Activated CD8-positive, alpha-beta T cell treated with anti-CD3 and anti-CD28 coated beads for 36 hours (primary cell): ENCODE measurements around the gene DROSHA. TPM values are rescaled to one million over a fixed set of nuclear protein-coding genes. Genes with fewer than 3 reads are reported as not detected.
"Not testable (repeated sequence)": the region's sequence is repeated elsewhere in the genome, so short reads cannot be mapped to it uniquely, and the experiment has no call there.

Source experiments
- ATAC-seq: fragments of 200-7000 bp; cut with Tn5 transposase; one replicate; pipeline ENCODE4 v1.10.0; 2021; ENCODE audit warnings: mild to moderate bottlenecking, moderate library complexity
- CTCF ChIA-PET: fragments of 350-600 bp; sonication (Branson Sonifier 250); formaldehyde crosslinking; loops from one replicate; lab custom pipeline; 2021; ENCODE audit warnings: antibody characterized with exemption; lab: Charles Lee
- POLR2A ChIA-PET: fragments of 350-600 bp; sonication (Branson Sonifier 250); formaldehyde crosslinking; loops from one replicate; lab custom pipeline; 2021; ENCODE audit warnings: antibody characterized with exemption; lab: Charles Lee
- DNase-seq: peaks from one replicate; pipeline ENCODE4 v3.0.0-alpha.2; 2020
- H3K27ac Mint-ChIP-seq: one replicate; pipeline ENCODE4 v1.8.0; 2021; ENCODE audit warnings: mild to moderate bottlenecking, mixed read lengths
- H3K27me3 Mint-ChIP-seq: one replicate; pipeline ENCODE4 v1.8.0; 2021; ENCODE audit warnings: mixed read lengths
- H3K36me3 Mint-ChIP-seq: one replicate; pipeline ENCODE4 v1.8.0; 2021; ENCODE audit warnings: low read depth, mixed read lengths
- H3K4me1 Mint-ChIP-seq: one replicate; pipeline ENCODE4 v1.8.0; 2021; ENCODE audit warnings: low read depth, mixed read lengths
- H3K4me3 Mint-ChIP-seq: one replicate; pipeline ENCODE4 v1.8.0; 2021; ENCODE audit warnings: mild to moderate bottlenecking, moderate library complexity, mixed read lengths
- H3K9me3 Mint-ChIP-seq: one replicate; pipeline ENCODE4 v1.8.0; 2021; ENCODE audit warnings: mixed read lengths
- intact Hi-C: fragments of 100-400 bp; cut with micrococcal nuclease; formaldehyde crosslinking; loops from one replicate; pipeline ENCODE4 v1.10.0; 2022
- total RNA-seq, 2 experiments: library from RNA; stranded (reverse); gene quantifications; one replicate each; pipeline ENCODE4 v1.2.3, GENCODE V29; 2021
- TF ChIP-seq, protein P1 (sequence below): fragments of 200-600 bp; IDR thresholded peaks from one replicate; pipeline ENCODE4 v1.8.0; 2022; ENCODE audit warnings: antibody characterized with exemption, mild to moderate bottlenecking

The DROSHA gene
- total RNA-seq, 2 experiments from 2014 or later = 57.8 to 61.0 TPM

DNA sequence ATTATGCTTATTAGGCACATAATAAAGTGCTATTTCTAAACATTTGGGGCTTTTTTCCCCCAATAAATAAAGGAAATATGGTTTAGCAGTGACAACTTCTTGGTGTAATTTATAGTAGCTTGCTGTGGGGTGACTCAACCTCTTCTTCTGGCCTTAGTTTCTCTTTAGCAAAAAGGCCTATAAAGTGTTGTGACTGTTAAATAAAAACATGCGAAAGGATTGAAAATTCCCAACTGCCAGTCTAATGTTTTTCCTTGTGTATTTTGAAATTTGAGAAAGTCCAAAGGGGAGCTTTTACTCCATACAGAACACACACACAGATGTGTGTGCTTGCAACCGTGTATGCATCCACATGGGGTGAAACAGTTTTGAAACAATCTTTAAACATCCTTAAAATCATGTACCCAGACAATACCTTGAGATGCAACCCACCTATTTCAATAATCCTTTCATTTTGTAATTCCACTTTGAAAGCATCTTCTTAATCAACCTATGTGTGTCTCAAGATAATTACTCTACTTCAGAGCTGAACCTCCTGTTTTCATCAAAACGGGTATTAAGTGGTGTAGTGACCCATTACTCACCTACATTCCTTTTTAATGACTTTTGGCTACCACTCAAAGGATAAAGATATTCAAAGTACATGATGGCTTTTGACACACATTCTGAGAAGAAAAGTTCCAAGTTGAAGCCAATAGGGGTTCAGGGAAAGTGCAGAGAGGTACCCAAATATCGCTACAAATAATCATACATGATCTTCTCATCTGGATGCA lies 123.8 kb downstream of the DROSHA start:
- no peak overlapping the region for H3K4me3 Mint-ChIP-seq
- TF ChIP-seq, protein P1, sequence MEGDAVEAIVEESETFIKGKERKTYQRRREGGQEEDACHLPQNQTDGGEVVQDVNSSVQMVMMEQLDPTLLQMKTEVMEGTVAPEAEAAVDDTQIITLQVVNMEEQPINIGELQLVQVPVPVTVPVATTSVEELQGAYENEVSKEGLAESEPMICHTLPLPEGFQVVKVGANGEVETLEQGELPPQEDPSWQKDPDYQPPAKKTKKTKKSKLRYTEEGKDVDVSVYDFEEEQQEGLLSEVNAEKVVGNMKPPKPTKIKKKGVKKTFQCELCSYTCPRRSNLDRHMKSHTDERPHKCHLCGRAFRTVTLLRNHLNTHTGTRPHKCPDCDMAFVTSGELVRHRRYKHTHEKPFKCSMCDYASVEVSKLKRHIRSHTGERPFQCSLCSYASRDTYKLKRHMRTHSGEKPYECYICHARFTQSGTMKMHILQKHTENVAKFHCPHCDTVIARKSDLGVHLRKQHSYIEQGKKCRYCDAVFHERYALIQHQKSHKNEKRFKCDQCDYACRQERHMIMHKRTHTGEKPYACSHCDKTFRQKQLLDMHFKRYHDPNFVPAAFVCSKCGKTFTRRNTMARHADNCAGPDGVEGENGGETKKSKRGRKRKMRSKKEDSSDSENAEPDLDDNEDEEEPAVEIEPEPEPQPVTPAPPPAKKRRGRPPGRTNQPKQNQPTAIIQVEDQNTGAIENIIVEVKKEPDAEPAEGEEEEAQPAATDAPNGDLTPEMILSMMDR = no peak
- peaks cover 51% of the 10 kb centered on the region for H3K36me3 Mint-ChIP-seq
- no peaks in the 10 kb centered on the region for H3K27me3 Mint-ChIP-seq
- DNase-seq (no peak), ATAC-seq (no peak)
- no peak overlapping the region for H3K27ac Mint-ChIP-seq
- no peaks in the 10 kb centered on the region for H3K9me3 Mint-ChIP-seq
- intact Hi-C loops = no loop called here
- no peaks in the 10 kb centered on the region for H3K4me1 Mint-ChIP-seq
- POLR2A ChIA-PET = no interaction called here
- CTCF ChIA-PET = no interaction called here

DNA sequence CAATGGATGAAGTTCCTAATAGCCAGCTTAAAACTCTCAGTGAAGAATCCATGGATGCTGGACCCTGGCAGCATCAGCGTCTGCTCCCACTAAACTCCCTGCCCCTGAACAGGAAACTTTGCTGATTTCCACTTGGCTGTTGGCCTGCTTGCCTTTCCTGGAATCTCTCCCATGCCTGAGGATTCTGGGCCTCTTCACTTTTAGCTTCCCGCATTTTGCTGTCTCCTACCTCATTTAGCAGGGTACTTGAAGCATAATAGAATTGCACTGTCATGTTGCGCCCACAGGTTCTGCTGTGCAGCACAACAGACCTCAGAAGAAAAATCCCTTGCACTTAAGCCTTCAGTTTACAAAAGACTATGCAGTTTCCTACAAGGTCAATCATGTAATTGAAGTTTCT lies 127.6 kb downstream of the DROSHA start:
- no peak for ATAC-seq
- POLR2A ChIA-PET = no interaction called here
- Mint-ChIP-seq H3K36me3 (peaks cover 42% of the 10 kb centered on the region), H3K27ac (no peak overlapping the region), H3K4me3 (no peak overlapping the region), H3K27me3 (no peaks in the 10 kb centered on the region), H3K9me3 (no peaks in the 10 kb centered on the region), H3K4me1 (no peaks in the 10 kb centered on the region)
- DNase-seq = no peak
- TF ChIP-seq, protein P1 = no peak
- CTCF ChIA-PET = no interaction called here
- intact Hi-C loops = no loop called here

DNA sequence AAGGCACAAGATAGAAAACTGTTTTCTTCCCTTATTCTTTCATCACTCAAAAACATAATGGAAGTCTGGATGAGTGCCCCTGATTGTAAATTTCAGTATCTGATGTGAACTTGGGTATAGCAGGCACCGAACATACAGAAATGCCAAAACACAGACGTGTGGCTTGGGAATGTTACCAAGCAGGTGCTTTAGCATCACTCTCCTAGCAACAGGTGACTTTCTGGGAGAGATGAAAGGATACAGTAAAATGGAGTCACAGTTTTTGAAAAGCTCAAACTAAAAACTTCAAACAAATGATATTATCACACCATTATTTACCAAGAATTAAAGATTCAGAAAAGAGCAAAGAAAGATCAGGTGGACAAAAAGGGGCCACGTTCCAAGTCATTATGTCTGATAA lies 130.2 kb downstream of the DROSHA start:
- ChIA-PET POLR2A (no interaction called here), CTCF (no interaction called here)
- H3K9me3 Mint-ChIP-seq = no peaks in the 10 kb centered on the region
- no peaks in the 10 kb centered on the region for H3K27me3 Mint-ChIP-seq
- no peaks in the 10 kb centered on the region for H3K4me1 Mint-ChIP-seq
- H3K4me3 Mint-ChIP-seq = no peak overlapping the region
- H3K36me3 Mint-ChIP-seq = peaks cover 24% of the 10 kb centered on the region
- TF ChIP-seq, protein P1 = no peak
- DNase-seq (no peak), ATAC-seq (no peak)
- no peak overlapping the region for H3K27ac Mint-ChIP-seq
- intact Hi-C loops = no loop called here

DNA sequence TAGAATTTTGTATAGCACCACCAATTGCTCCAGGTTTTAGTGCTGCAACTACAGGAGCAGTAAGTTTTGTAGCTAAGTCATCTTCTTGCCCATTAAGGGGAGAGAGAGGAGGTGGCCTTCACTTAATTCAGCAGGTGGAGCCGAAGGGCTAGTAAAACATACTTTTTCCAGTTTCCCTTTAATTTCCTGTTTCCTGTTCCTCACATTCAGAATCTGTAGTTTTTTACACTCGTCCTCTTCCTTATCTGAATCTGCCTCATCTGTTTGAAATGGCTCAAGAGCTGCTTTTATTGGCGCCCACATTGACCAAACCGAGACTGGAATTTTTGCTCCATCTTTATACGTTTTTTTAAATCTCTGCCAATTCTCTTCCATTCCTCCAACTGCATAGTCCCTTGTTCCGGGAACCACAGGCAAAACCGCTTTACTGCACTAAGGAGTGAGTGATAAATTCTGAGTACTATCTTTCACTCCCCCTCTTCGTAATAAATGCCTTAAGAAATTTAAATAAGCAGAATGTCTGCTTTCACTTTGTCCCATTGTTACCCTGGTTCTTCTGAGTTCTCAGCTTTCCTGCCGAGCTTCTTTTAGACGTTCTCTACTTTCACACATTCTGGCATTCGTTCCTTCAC lies 133.9 kb downstream of the DROSHA start:
- ChIA-PET CTCF (no interaction called here), POLR2A (no interaction called here)
- Mint-ChIP-seq H3K4me3 (no peak overlapping the region), H3K36me3 (peaks cover 17% of the 10 kb centered on the region), H3K9me3 (no peaks in the 10 kb centered on the region), H3K4me1 (no peaks in the 10 kb centered on the region), H3K27me3 (no peaks in the 10 kb centered on the region), H3K27ac (no peak overlapping the region)
- no peak for DNase-seq
- ATAC-seq = no peak
- TF ChIP-seq, protein P1 = no peak
- intact Hi-C loops = no loop called here

DNA sequence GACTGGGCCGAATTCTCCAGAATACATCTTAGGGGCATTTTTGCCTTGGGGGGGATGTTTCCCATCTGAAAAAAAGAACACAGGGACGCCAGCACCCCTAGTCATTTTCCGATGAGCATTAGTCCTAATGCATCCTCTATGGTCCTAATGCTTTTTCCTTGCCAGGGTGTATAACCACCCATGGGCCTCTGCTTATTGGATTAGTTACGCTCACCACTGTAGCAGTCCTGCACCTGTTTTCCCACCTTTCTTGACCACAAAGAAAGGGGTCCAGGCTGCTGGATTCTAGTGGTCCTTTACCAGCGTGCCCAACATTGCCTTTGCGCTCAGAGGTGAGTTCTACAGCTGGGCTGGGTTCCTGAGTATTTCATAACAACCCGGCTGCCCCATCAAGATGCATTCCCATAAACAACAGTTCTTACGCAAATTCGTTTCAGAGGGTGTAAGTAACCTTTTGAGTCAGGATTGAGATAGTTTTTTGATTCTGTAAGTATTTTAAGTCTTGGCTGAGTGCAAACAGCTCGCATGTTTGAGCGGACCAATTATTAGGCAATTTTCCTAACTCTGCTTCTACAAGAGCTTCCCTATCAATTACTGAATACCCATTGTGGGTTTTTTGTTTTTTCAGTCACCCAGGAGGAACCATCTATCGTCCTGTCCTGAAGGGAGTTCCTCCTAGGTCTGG lies 135.1 kb downstream of the DROSHA start:
- intact Hi-C loops = no loop called here
- no peak for DNase-seq
- Mint-ChIP-seq H3K27me3 (no peaks in the 10 kb centered on the region), H3K4me1 (no peaks in the 10 kb centered on the region), H3K36me3 (peaks cover 13% of the 10 kb centered on the region), H3K9me3 (no peaks in the 10 kb centered on the region), H3K4me3 (no peak overlapping the region), H3K27ac (no peak overlapping the region)
- TF ChIP-seq, protein P1 = no peak
- ChIA-PET POLR2A (no interaction called here), CTCF (no interaction called here)
- ATAC-seq = no peak

DNA sequence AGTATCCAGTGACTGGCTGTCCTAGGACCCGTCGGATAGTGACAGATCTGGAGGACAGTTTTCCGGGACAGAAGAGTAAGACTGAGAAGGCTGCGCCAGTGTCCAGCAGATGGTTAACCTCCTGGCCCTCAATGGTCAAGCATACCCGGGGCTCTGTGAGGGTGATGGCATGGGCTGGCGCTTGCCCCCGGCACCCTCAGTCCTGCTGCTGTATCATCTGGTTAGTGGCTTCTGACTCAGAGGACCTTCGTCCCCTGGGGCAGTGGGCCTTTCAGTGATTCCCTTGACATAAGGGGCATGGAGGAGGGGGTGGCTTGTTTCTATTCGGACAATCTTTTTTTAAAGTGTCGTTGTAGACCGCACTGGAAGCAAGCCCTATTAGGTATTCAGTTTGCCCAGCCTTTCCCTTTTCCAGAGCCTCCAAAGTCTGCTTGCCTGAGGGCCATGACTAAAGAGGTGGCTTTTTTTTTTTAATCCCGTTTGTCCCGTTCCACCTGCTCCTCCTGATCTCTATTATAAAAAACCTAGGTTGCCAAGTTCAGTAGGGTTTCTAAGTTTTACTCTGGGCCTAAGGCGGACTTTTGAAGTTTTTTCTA lies 136.3 kb downstream of the DROSHA start:
- not testable (repeated sequence) for H3K36me3 Mint-ChIP-seq

More for the DNA sequence above, 136.3 kb downstream of the DROSHA start:
- H3K9me3 Mint-ChIP-seq, H3K4me1 Mint-ChIP-seq, H3K4me3 Mint-ChIP-seq, CTCF ChIA-PET, H3K27ac Mint-ChIP-seq, H3K27me3 Mint-ChIP-seq, POLR2A ChIA-PET, ATAC-seq, DNase-seq, intact Hi-C loops: not testable (repeated sequence)
